ENCODE results near the gene GIMAP8. TPM values are rescaled to one million over a fixed set of nuclear protein-coding genes. Genes with fewer than 3 reads are reported as not detected.

The GIMAP8 gene
- polyA plus RNA-seq, 1 experiment = not detected

DNA sequence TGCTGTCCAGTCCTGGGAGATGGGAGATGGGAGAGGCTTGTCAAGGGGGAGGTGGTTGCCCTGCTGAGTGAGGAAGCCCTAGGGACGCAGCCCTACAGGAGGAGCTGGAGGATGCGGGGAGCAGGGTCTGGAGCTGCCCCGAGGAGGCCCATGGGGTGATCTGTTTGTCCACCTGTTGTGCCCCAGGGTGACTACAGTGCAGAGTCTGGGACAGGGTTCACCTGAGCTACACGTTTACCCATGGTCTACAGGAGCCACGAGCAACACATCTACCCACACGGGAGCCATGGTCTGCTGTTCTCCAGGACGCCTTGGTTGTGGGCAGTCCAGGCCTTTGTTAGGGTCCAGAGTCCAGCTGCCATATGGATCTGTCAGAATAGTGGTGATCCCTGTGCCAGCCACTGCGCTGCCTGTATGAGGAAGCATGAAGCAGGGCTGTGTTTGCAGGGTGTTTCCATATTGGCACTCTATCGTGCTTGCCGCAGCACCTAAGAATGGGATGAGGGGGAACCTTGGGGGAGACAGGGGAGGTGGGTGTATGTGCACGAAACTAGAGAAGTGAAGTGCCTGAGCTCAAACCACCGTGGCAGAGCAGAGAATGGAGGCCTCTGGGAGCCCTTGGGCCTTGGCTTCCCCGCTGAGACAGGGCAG, 47.6 kb upstream of the GIMAP8 start:
- no peaks in the 10 kb centered on the region for H3K27me3 ChIP-seq (ENCODE audit: control insufficient read depth, insufficient read depth, low read length)
- ChIA-PET POLR2A (no interaction called here), CTCF (interaction anchor here (0.8 kb wide), 1 partner anchor 563 kb away, joined by 3 read pairs; no protein-coding TSS in a partner anchor)
- H3K4me3 ChIP-seq (ENCODE audit: low read depth, low read length) = no peak overlapping the region
- H3K27ac ChIP-seq (ENCODE audit: low read depth, low read length) = no peak overlapping the region
- DNase-seq (ENCODE audit: low read depth, low spot score) = no peak
- TF ChIP-seq CTCF (IDR thresholded peaks at IDR 0.05; ENCODE audit: low read depth, low read length) = no peak
- no peaks in the 10 kb centered on the region; the same call in 1 of the 2 replicates for H3K9me3 ChIP-seq (ENCODE audit: control insufficient read depth, insufficient read depth, low read length)

DNA sequence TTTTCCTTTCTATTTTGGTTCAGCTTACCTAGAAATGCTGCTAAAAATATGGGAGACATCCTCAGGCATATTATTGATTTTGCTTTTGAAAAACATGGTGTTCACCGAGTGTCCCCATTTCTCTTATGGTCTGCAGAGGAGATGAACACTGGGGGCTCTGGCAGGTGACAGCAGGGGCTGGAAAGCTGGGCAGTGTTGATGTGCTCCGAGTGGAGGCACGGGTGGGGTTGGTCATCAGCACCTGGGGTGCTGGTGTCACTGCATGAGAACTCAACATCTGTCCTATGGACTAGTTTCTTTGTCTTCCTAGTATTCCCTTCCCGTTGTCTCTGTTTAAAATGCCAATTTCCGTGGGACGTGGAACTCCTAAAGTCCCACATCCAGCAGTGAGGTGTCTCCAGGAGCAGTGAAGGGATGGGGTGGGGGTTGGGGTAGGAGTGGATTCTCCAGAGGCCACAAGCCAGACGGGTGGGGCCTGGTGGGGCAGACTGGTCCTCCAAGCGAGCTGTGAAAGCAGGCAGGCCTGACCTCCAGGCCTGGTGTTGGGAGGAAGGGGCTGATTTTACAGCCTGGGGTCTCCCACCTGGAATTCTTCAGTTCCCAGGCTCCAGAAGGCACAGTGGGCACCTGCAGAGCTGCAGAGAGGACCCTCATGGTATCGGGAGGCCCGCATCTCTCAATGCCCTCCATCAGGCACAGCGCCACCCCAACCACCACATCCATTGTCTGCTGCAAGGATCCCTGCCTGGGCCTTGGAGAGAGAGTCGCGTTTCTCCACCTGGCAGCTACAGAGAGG, 46.9 kb upstream of the GIMAP8 start:
- ChIA-PET CTCF (interaction anchor here (0.8 to 2.5 kb wide), 4 partner anchors 12 to 564 kb away, joined by 3 to 9 read pairs (median 4); no protein-coding TSS in a partner anchor), POLR2A (no interaction called here)
- DNase-seq (ENCODE audit: low read depth, low spot score) = no peak
- H3K27ac ChIP-seq (ENCODE audit: low read depth, low read length) = no peak overlapping the region
- TF ChIP-seq CTCF (IDR thresholded peaks at IDR 0.05; ENCODE audit: low read depth, low read length) = no peak
- H3K9me3 ChIP-seq (ENCODE audit: control insufficient read depth, insufficient read depth, low read length) = no peaks in the 10 kb centered on the region; the same call in 1 of the 2 replicates
- H3K27me3 ChIP-seq (ENCODE audit: control insufficient read depth, insufficient read depth, low read length) = no peaks in the 10 kb centered on the region
- no peak overlapping the region for H3K4me3 ChIP-seq (ENCODE audit: low read depth, low read length)

DNA sequence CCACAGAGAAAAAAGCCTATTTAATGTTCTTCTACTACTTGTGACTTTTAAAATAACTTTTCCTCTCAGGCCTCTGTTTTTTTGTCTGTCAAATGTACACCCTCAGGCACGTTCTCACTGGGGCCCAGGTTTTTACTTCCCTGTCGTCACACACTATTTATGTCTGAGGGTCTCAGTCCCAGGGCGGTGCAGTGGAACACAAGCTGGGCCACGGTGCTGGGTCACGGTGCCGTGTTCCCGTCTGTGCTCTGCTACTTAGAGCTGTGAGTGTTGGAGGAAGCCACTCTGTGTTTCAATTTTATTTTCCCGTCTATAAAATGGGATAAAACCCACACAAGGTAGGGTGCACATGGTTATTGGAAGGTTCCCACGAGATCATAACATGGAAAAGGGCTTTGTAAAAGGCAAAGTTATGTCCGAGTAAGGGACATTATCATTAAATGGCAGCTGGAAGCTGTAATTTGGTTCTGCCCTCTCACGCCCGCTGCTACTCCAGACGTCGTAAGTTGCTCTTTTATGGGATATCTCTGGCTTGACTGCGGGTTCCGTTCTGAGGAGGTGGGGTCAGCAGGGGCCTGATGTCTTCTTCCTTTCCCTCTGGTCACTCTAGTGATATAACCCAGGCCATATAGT, 46.1 kb upstream of the GIMAP8 start:
- Histone ChIP-seq H3K27ac (ENCODE audit: low read depth, low read length) (peak overlapping the region; percentile 73), H3K27me3 (ENCODE audit: control insufficient read depth, insufficient read depth, low read length) (no peaks in the 10 kb centered on the region), H3K4me3 (ENCODE audit: low read depth, low read length) (peak overlapping the region; percentile 68), H3K9me3 (ENCODE audit: control insufficient read depth, insufficient read depth, low read length) (no peaks in the 10 kb centered on the region; the same call in 1 of the 2 replicates)
- CTCF ChIA-PET = interaction anchor here (1.0 to 2.5 kb wide), 3 partner anchors 13 to 34 kb away, joined by 3 to 9 read pairs (median 5); no protein-coding TSS in a partner anchor
- POLR2A ChIA-PET = interaction anchor here (0.6 to 1.7 kb wide), 3 partner anchors 15 to 58 kb away, joined by 3 read pairs; no protein-coding TSS in a partner anchor
- no peak for DNase-seq (ENCODE audit: low read depth, low spot score)
- no peak for TF ChIP-seq CTCF (IDR thresholded peaks at IDR 0.05; ENCODE audit: low read depth, low read length)

GRCh38 chr7:150404805-150405583, 45.4 kb upstream of the GIMAP8 start:
- DNase-seq (ENCODE audit: low read depth, low spot score) = peak; percentile 61
- H3K27ac ChIP-seq (ENCODE audit: low read depth, low read length) = peak overlapping the region; percentile 73
- ChIA-PET CTCF (interaction anchor here (0.8 to 2.5 kb wide), 6 partner anchors 13 to 56 kb away, joined by 3 to 9 read pairs (median 4); no protein-coding TSS in a partner anchor), POLR2A (interaction anchor here (0.6 to 1.7 kb wide), 5 partner anchors 16 to 65 kb away, joined by 3 to 7 read pairs (median 3); partner anchors contain the start of gene REPIN1)
- no peak; the same call in 1 of the 2 replicates for TF ChIP-seq CTCF (IDR thresholded peaks at IDR 0.05; ENCODE audit: low read depth, low read length)
- H3K4me3 ChIP-seq (ENCODE audit: low read depth, low read length) = peak overlapping the region; percentile 68
- H3K27me3 ChIP-seq (ENCODE audit: control insufficient read depth, insufficient read depth, low read length) = no peaks in the 10 kb centered on the region
- H3K9me3 ChIP-seq (ENCODE audit: control insufficient read depth, insufficient read depth, low read length) = no peaks in the 10 kb centered on the region; the same call in 1 of the 2 replicates

Measured in AG04450 (cell line).